Astrocyte (in vitro differentiated cells and primary cell): Measurements from ENCODE around the gene DHRS7B. TPM values are rescaled to one million over a fixed set of nuclear protein-coding genes. Genes with fewer than 3 reads are reported as not detected.

ENCODE experiments used
- DNase-seq: peaks from one replicate; pipeline ENCODE4 v3.0.0-alpha.2; 2010; ENCODE audit warnings: low read depth
- FAIRE-seq: peaks from 2 replicates; lab custom pipeline; 2011; peaks lifted over from hg19 to GRCh38; lab: Jason Lieb, UNC
- H2AFZ ChIP-seq: 2 replicates; pipeline ENCODE4 v1.6.0; 2012; ENCODE audit warnings: low read depth, low read length, inconsistent platforms
- H3K27ac ChIP-seq: 2 replicates; pipeline ENCODE4 v1.5.1; 2011; ENCODE audit warnings: low read depth, low read length, inconsistent platforms
- H3K27me3 ChIP-seq: 2 replicates; pipeline ENCODE4 v1.6.0; 2011; ENCODE audit warnings: low read length, inconsistent platforms; ENCODE audit not compliant: insufficient read depth
- H3K36me3 ChIP-seq: 2 replicates; pipeline ENCODE4 v1.5.1; 2011; ENCODE audit warnings: low read length, inconsistent platforms; ENCODE audit not compliant: insufficient read depth
- H3K4me1 ChIP-seq: 2 replicates; pipeline ENCODE4 v1.5.1; 2011; ENCODE audit warnings: low read length, inconsistent platforms; ENCODE audit not compliant: insufficient read depth
- H3K4me2 ChIP-seq: 2 replicates; pipeline ENCODE4 v1.6.0; 2012; ENCODE audit warnings: low read length, inconsistent platforms
- H3K4me3 ChIP-seq: 2 replicates; pipeline ENCODE4 v1.5.1; 2011; ENCODE audit warnings: low read depth, mild to moderate bottlenecking, low read length, inconsistent platforms; ENCODE audit not compliant: insufficient read depth
- H3K79me2 ChIP-seq: 2 replicates; pipeline ENCODE4 v1.6.0; 2012; ENCODE audit warnings: mild to moderate bottlenecking, low read length, inconsistent platforms; ENCODE audit not compliant: insufficient read depth
- H3K9ac ChIP-seq: 2 replicates; pipeline ENCODE4 v1.6.0; 2012; ENCODE audit warnings: mild to moderate bottlenecking, low read length, inconsistent platforms
- H3K9me3 ChIP-seq: 2 replicates; pipeline ENCODE4 v1.5.1; 2012; ENCODE audit warnings: low read depth, mild to moderate bottlenecking, low read length, inconsistent platforms; ENCODE audit not compliant: insufficient read depth
- H4K20me1 ChIP-seq: 2 replicates; pipeline ENCODE4 v1.6.0; 2012; ENCODE audit warnings: low read length, inconsistent platforms; ENCODE audit not compliant: insufficient read depth
- H3K27ac Mint-ChIP-seq: one replicate; pipeline ENCODE4 v1.8.0; 2021; ENCODE audit warnings: mild to moderate bottlenecking, mixed read lengths; ENCODE audit not compliant: unreplicated experiment
- H3K27me3 Mint-ChIP-seq: one replicate; pipeline ENCODE4 v1.8.0; 2021; ENCODE audit warnings: low read depth, mixed read lengths; ENCODE audit not compliant: unreplicated experiment
- H3K36me3 Mint-ChIP-seq: one replicate; pipeline ENCODE4 v1.8.0; 2021; ENCODE audit warnings: low read depth, mixed read lengths; ENCODE audit not compliant: unreplicated experiment
- H3K4me1 Mint-ChIP-seq: one replicate; pipeline ENCODE4 v1.8.0; 2021; ENCODE audit warnings: low read depth, mixed read lengths; ENCODE audit not compliant: unreplicated experiment
- H3K4me3 Mint-ChIP-seq: one replicate; pipeline ENCODE4 v1.8.0; 2021; ENCODE audit warnings: mild to moderate bottlenecking, moderate library complexity, mixed read lengths; ENCODE audit not compliant: unreplicated experiment
- H3K9me3 Mint-ChIP-seq: one replicate; pipeline ENCODE4 v1.8.0; 2021; ENCODE audit warnings: mild to moderate bottlenecking, mixed read lengths; ENCODE audit not compliant: unreplicated experiment
- CTCF ChIP-seq: IDR thresholded peaks from 2 replicates; pipeline ENCODE4 v1.5.1; 2011; ENCODE audit warnings: low read depth, mild to moderate bottlenecking, inconsistent platforms, low read length, moderate library complexity; ENCODE audit not compliant: insufficient read depth
- EZH2 ChIP-seq: IDR thresholded peaks from 2 replicates; pipeline ENCODE4 v1.6.1; 2012; ENCODE audit warnings: mild to moderate bottlenecking, low read length, inconsistent platforms; ENCODE audit not compliant: insufficient read depth
- total RNA-seq: library from RNA; stranded (reverse); gene quantifications from 2 replicates; pipeline ENCODE4 v1.2.1, GENCODE V29; 2021

Gene DHRS7B
- total RNA-seq, 1 donor from 2014 or later, result 15.5 TPM

GRCh38 chr17:21210411-21211076 lies 83.8 kb downstream of the DHRS7B start:
- no peaks in the 10 kb centered on the region for H3K9me3 ChIP-seq
- TF ChIP-seq CTCF, result no peak
- no peak for TF ChIP-seq EZH2
- H3K27me3 ChIP-seq, result no peaks in the 10 kb centered on the region
- Mint-ChIP-seq H3K4me3 (peak overlapping the region; percentile 64), H3K27me3 (no peaks in the 10 kb centered on the region), H3K36me3 (peaks cover 5% of the 10 kb centered on the region), H3K4me1 (peaks cover 18% of the 10 kb centered on the region), H3K27ac (no peak overlapping the region), H3K9me3 (no peaks in the 10 kb centered on the region)
- peaks cover 2% of the 10 kb centered on the region for H3K36me3 ChIP-seq
- FAIRE-seq (no peak), DNase-seq (no peak)
- no peak overlapping the region for H3K4me2 ChIP-seq
- no peak overlapping the region for H2AFZ ChIP-seq
- no peak overlapping the region for H3K4me3 ChIP-seq
- H3K9ac ChIP-seq, result no peak overlapping the region
- peaks cover 91% of the 10 kb centered on the region for H3K79me2 ChIP-seq
- H4K20me1 ChIP-seq, result peaks cover 73% of the 10 kb centered on the region
- peaks cover 17% of the 10 kb centered on the region for H3K4me1 ChIP-seq
- no peak overlapping the region for H3K27ac ChIP-seq

- peaks cover 2% of the 10 kb centered on the region for H3K36me3 ChIP-seq
- Mint-ChIP-seq H3K27ac (no peak overlapping the region), H3K4me1 (peaks cover 23% of the 10 kb centered on the region), H3K36me3 (peaks cover 5% of the 10 kb centered on the region), H3K4me3 (peak overlapping the region; percentile 97), H3K27me3 (no peaks in the 10 kb centered on the region), H3K9me3 (no peaks in the 10 kb centered on the region)
- no peak for DNase-seq
- H3K9ac ChIP-seq, result no peak overlapping the region
- peaks cover 22% of the 10 kb centered on the region for H3K4me1 ChIP-seq
- TF ChIP-seq EZH2 (no peak), CTCF (no peak)
- no peaks in the 10 kb centered on the region for H3K9me3 ChIP-seq
- no peak for FAIRE-seq
- H3K27me3 ChIP-seq, result no peaks in the 10 kb centered on the region
- H3K27ac ChIP-seq, result no peak overlapping the region
- H2AFZ ChIP-seq, result no peak overlapping the region
- peaks cover 62% of the 10 kb centered on the region for H4K20me1 ChIP-seq
- peaks cover 90% of the 10 kb centered on the region for H3K79me2 ChIP-seq
- no peak overlapping the region for H3K4me3 ChIP-seq
- H3K4me2 ChIP-seq, result peak overlapping the region; percentile 90
Measured at GRCh38 chr17:21211825-21212479, 85.2 kb downstream of the DHRS7B start.
